SK-N-MC (cell line): ENCODE data around the gene NF2.

Source experiments
- EZH2 ChIP-seq: fragments of 200-600 bp; sonication (generic); IDR thresholded peaks from one replicate; pipeline ENCODE4 v1.6.1; 2017; ENCODE audit warnings: antibody characterized with exemption
- POLR2AphosphoS5 ChIP-seq: IDR thresholded peaks from 2 replicates; pipeline ENCODE4 v1.6.1; 2012; ENCODE audit warnings: mild to moderate bottlenecking, low read depth, low read length, borderline replicate concordance

GRCh38 chr22:29697853-29698598, 94.6 kb downstream of the NF2 start:
- TF ChIP-seq EZH2 = no peak
- no peak for TF ChIP-seq POLR2AphosphoS5
